ENCODE results near the gene SORBS1.

The SORBS1 gene

DNA sequence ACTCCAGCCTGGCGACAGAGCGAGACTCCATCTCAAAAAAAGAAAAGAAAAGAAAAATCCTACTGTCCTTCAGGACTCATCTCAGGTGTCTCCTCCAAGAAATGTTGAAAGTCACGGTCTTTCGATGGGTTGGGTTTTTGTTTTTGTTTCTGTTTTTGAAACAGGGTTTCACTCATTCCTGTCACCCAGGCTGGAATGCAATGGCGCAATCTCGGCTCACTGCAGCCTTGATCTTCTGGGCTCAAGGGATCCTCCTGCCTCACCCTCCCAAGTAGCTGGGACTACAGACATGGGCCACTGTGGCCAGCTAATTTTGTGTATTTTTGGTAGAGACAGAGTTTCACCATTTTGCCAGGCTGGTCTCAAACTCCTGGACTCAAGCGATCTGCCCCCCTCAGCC is 3.1 kb upstream of the SORBS1 start:
- no peak for DNase-seq

DNA sequence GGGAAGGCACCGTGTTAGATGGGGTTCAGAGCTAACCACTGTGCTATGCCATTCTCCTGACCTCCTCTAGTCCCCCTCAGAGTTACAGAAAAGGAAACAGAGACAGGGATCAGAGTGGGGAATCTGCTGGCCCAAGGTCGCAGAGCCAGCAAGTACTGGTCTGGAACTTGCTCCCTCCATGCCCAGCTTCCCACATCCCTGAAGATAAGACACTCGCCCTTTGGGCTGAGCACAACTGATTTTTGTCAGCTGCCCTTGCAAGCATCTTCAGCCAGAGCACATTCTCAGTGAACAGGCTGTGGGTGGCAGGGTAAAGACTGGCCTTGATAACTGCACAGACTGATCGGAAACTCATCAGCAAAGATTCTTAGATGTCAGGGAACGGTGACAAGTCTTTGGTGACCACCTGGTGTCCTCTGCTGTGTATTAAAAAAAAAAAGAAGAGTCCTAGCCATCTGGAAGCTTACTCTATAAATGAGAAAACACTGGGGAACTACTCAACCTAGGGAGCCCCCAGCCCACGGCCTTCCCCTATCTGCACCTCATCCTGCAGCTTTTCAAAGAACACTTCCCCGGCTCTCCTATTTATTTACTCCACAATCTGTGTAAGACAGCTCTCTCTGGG is 1.3 kb upstream of the SORBS1 start:
- DNase-seq, result no peak

DNA sequence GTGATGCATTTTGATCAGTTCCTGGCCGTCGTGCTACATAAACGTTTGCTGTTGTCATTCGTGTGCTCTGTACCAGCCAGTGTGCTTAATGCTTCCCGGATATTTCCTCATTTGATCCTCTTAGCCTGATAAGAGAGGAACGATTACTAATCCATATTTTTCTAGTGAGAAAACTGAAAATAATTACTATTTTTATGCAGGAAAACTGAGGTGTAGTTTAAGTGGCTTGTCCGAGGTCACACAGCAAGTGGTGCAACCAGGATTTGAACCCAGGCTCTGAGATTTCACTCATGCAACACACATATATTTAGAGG is 650 bp upstream of the SORBS1 start:
- no peak for DNase-seq

DNA sequence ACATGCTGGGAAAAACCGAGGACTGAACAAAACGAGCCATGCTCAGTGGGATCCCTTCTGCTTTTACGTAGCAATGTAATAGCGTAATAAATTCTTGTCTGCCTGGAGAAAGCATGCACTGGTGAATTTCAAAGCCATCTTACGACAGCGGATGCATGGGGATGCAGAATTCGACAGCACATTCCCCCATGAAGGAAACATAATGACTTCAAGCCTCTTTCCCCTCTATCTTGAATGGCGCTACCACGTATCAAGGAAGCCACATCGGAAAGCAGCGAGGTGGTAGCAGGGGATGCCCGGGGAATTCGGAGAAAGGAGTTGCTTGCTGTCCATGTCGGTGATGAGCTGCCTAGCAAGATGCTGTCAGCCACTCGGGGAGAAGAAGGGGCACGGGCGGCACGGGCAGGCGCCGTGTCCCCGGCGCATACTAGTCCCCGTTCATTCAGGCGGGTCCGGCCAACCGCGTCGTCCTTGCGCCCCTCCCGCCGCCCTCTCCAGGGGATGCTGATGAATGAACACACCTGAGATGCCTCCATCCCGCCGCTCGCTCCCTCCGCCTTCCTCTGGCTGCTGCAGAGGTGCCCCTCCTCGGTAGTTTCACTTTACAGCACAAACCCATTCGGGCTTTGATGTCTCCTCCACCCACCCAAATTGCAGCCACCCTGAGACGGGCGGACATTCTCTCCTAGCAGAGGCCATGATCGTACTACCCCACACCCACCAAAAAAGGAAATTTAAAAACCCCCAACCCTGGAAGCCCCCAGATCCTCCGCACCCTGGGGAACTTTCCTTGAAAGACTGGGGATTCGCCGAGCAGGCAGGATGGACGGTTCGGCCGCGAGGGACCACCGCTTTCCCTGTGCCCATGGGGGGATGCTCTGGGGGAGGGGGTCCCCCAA is 644 bp downstream of the SORBS1 start:
- peak; percentile 1 for DNase-seq

DNA sequence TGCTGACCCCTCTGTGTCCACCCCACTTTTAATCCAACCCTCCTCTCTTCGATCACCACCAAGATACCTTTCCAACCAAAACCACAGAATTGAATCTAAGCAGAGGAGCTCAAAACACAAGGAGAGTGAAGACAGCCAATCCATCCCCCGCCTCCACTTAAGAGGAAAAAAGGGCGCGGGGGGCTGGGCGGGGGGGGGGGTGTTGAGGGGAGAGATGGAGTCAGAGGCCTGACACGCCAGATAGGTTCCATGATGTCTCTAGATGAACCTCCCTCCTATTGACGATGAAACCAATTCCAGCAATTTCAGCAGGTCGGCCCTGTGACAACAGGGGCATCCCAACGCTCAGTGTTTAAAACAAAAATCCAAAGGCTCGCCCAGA is 1.3 kb downstream of the SORBS1 start:
- DNase-seq, result no peak

DNA sequence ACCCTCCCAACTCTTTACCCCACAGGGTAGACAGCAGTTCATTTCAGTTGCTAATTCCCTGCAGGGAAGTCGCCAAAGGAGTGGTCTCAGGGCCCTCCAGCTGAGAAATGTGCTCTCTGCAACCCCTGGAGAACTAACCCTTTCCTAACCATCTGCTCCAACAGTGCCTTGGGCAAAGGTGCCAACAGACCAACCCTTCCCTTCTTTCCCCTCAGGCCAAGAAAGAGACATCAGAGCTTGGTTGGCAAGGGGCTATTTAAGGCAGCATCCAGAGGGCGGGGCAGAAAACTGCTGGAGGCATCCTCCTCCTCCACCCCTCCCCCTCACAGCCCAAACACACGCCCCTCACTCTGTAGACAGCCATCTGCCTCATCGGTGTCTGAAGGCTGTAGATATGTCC is 1.7 kb downstream of the SORBS1 start:
- no peak for DNase-seq

DNA sequence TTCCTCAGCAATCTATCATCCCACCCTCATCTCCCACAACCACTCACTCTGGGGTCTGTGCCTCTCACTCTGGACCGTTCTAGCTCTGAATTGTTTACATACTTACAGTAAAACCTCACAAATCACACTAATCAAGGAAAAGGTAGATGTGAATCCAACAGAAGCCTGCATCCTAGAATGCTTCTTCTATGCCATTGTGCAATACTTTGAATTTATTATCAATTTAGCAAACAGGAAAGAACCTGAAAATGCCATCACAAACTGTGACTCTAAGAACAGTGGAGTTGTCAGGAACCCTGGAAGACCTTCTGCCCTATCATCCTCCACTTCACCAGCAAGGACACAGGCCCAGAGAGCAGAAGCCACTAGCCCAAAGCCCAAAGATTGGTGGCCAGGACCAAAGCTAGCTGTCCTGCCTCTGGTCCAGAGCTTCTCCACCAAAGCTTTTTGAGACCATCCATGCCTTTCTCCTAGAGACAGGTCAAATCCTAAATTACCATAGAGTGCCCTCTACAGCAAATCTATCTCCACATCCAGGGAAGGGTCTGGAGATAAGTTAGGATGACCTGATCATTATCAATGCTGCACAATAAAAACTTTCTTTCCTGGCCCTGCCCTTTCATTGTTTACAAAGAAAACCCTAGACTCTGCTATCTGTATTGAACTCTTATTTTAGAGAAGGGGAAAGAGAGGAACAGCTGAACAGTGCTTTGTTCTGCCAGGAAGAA is 2.4 kb downstream of the SORBS1 start:
- DNase-seq, result no peak

DNA sequence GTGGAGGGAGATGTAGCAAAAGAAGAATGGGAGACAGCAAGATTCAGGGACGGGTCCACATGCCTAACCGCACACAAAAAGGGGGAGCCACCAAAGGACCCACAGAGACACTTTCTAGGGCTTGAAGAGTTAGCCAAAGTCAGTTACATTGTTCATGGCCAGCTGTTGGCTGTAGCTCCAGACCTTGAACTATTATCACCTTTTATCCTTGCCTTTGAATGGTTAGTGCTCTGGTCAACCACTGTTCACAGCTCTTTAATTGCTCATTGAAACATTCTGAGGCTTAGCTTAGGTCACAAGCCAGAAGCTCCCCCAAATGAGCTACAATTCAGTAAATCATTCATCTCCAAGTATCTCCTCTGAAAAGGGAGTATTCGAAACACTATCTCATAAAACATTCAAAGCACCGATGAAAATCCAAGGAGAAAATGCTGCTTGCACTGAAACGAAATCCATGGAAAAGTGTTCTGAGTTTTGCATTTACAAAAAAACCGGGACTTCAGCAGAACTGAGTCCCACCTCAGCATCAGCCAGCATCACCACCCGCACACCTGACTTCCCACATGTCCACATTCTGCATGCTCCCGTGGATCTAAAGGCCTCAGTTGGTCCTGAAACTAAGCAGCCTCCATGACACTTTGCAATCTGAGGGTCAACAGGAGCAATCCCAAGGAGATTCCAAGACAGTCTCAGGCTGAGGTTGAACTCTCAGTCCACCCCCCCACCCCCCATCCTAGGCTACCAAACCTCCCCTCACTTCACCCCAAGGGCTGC is 4.0 kb downstream of the SORBS1 start:
- no peak for DNase-seq

DNA sequence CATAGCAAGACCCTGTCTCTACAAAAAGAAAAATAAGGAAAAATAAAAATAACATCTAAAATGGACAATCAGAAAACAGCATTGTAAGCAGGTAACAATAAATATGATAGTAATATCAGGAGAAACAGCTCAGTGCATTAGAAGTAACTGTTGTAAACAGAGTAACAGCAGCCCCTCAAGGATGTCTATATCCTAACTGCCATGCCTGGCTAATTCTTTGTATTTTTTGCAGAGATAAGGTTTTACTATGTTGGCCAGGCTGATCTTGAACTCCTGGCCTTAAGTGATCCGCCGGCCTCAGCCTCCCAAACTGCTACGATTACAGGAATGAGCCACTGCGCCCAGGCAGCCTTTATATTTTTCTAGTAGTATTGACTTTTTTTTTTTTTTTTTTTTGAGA is 7.5 kb downstream of the SORBS1 start:
- DNase-seq, result no peak

DNA sequence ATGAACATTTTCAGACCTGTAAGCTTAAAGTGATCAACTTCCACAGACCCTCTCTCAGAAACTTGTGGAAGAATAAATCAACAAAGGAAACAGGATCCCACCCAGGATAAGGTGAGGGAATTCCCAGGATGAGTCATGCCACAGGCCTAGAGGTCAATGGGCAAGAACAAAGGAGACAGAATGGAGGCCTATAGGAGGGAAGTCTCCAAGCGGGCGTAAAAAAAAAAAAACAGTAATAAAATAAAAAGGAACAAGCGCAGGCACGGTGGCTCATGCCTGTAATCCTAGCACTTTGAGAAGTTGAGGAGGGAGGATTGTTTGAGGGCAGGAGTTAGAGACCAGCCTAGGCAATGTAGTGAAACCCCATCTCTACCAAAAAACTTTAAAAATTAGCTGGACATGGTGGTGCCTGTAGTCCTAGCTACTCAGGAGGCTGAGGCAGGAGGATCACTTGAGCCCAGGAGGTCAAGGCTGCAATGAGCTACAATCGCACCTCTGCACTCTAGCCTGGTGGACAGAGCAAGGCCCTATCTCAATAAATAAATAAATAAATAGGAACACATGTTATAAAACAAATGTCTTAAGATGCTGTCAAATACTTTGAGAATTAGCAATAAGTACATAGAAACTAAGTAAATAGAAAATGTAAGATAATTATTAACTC is 8.4 kb downstream of the SORBS1 start:
- DNase-seq, result no peak

DNA sequence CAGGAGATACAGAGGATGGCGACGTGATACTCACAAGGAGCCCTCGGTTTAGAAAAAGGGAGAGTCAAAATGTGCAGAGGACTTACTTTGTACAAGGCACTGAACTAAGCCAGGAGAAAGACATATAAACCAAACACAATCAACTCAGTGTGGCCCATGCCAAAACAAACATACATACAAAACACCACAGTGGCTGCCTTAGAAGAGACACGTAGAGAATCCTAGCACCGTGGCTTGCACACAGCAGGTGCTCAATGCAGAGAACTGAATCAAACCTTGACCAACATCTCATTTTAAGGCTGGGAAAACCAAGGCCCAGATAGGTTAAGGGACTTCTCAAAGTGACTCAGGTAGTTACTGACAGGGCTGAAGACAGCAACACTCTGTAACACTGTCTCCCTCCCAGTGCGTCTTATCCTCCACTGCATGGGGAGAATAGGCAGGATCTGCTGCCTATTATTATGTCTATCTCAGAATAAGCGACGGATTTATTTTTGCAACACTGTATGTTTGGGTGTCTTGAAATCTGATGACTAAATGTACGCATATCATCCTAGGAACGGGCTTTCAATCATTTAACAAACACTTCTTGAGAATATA is 11.0 kb downstream of the SORBS1 start:
- no peak for DNase-seq

DNA sequence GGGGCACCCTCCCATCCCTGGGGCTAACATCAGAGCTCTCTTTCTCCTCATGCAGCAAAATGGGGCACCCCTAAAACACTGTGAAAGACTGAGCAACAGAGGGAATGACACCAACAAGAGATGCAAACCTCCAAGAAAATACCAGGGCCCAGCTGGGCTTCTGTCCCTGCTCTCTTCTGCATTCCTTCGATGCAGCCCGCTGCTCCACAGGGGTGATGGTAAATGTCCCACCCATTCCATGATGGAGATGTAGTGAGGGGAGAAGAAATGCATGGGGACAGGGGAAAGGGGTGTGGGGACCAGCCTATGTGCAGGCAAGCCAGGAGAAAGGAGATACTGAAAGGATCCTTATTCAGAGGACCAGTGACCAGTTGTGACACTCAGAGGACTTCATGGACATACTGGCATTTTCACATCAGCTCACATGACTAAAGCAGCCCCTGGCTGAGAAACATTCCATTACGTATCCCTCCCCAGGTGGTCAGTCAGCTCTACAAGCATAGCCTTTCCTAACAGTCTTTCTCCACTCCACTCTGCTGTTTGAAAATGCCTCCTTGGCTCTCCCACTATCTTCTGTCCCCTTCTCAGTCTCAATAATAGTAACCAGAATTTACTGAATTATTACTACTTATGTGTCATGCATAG is 13.3 kb downstream of the SORBS1 start:
- DNase-seq, result no peak

DNA sequence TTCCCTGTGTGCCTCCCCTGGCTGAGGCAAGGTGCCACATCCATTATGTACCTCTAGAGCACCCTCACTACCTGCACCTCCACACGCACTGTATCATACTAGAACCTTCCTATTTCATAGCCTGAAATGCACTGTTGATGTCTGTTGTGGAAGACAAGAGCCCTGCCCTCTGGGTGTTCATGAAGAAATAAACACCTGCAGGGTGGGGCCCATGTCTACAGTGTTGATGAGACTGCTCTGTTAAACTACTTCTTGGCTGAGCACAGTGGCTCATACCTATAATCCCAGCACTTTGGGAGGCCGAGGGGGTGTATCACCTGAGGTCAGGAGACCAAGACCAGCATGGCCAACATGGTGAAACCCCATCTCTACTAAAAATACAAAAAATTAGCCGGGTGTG is 14.0 kb downstream of the SORBS1 start:
- DNase-seq, result no peak

DNA sequence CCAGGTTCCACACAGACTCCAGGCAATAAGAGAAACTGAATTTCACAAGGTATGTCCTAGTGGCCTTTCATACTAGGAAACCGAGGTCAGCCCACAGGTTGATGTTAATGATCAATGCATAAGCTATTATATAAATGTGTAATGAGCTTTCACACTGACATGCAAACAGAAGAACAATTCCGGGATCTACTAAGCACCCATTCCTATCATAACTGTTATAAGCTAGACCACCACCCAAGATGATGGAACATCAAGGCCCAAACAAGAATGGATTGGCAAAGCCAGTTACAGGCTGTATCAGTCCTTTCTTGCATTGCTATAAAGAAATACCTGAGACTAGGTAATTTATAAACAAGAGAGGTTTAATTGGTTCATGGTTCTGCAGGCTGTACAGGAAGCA is 15.2 kb downstream of the SORBS1 start:
- DNase-seq, result no peak

DNA sequence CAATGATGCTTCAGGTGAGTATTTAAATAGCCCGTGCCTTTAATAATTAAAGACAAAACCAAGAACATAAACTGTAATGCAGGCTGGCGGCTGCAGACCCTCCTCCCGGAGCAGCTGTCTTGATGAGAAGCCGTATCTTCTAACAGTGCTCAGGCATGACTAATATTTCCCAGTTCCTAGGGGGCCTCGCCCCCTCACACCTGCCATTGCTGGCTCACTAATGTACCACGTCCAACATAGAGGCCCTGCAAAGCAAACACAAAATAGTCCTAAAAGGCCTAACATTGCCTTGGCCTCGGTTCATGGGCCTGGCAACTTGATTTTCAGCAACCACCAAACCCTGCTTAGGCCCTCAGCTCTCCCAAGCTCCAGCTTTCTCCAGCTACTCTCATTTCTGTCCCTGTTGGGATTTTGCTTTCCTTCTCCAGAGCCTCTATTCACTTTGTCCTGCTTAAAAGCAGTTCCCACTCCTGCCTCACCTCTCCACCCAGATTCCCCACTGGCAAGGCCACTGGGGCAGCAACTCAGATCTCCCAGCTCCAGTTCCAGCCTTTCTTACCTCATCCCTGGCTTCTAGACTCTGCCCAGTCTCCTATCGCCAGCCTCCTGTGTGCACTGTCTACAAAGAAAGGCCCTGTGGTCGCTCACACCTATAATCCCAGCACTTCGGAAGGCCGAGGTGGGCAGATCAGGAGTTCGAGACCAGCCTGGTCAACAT is 16.2 kb downstream of the SORBS1 start:
- DNase-seq, result no peak

DNA sequence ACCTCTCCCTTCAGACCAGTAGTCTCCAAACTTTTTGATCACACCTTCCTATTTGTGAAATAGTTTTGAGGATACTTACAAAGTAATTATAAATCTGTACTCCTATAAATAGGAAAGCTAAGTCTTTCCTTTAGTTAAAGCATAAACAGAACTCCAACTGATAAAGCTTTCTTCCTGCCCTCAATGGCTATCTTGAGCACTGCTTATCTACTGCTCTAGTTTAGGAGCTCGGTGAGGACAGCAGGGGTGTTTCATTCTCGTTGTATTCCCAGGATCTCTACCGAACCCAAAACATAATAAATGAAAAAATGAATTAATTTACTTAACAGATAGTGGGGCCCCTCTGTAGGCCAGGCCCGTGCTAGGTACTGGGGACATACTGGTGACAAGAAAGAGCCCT is 17.7 kb downstream of the SORBS1 start:
- DNase-seq, result no peak

DNA sequence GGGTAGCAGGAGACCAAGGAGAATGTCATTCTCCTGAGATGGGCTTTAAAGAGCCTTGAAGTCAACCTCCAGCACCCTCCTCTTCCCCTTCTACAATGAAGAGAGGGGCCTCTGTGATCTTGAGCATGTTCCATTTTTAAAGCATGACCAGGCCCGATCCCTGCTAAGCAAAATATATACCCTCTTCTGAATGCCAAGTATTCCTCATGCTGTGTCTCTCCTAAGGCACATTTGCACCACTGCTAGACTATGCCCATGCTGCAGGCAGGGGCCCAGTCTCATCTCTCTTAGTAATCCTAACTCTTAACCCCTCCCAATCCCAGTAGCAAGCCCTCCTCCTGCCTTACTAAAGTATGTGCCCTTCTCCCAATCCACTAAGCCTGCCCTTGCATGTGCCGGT is 18.4 kb downstream of the SORBS1 start:
- DNase-seq, result no peak

DNA sequence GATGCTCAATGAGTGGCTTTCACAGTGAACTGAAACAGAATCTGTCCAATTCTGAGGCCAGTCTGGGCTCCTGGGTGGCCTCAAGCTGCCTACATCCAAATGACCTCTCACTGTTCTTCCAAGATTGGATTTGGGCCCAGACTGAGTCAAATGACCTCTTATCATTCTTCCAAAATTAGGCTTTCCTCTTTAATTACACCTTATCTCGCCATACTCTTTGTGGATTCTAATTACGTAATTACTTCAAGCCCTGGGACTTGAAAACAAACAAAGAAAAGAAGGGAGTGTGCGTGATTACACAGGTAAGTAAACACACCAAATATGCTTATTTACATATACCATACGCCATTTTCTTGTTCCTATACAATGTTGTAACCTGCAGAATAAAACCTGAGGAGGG is 18.8 kb downstream of the SORBS1 start:
- no peak for DNase-seq

DNA sequence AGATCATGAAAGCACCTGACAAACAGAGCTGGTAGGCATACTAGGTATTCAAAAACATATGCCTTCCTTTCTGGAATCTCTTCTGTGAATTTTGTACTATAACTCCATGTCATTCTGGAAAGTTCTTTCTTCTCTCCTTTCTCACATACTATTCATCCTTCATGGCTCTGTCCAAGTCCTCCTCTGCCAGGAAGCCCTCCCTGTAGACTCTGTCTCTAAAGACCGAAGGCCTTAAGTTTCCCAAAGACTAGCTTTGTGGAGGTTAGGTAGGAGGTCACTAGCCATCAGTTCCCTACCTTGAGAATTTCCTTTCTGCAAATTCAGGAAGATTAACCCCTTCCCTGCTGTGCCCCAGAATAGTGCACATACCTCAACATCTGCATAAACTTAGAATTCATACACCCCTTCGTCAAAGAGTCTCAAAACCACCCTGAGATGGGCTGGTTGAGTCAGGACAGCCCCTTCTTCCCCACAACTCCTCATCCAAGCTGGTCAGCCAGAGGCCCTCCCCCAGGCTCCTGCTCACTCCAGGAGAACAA is 20.6 kb downstream of the SORBS1 start:
- DNase-seq, result no peak

DNA sequence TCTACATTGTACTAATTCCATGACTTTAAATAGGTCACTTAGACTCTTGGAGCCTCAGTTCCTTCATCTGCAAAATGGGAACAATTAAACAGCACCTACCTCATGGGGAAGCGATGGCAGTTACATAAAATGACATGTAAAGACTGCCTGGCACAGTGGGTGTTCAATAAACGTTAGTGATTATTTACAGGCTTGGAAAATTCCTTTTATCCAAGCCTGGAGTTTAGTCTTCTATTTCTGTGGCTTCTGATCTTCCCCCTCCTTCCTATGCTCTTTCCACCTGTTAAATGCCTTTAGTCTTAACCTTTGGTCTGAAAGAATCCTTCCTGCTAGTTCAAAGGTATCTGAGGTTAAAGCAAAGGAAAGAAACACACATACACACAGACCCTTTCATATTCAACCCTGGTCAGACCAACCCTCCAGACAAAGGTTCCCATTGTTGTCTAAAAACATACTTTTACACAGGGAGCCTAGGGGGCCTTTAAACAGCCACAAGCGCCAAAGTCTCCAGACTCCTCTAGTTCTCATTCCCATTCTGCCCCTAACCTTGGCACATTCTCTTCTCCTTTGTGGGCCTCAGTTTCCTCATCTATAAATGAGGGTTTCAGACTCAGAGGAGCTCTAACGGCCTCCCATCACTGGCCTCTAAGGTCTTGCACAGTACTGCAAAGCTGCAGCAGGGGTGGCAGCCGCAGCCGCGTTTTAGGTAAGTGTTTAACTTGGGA is 21.4 kb downstream of the SORBS1 start:
- DNase-seq, result no peak
